Caco-2 (cell line): ENCODE measurements around the gene TMEM187. TPM values are rescaled to one million over a fixed set of nuclear protein-coding genes. Genes with fewer than 3 reads are reported as not detected.

Experiments used
- BruUV-seq: library from RNA; stranded (reverse); fragments of 400-500 nt; replicated peaks from 2 replicates; lab custom pipeline; 2021; lab: Mats Ljungman, UMichigan
- CTCF ChIA-PET: fragments of 300-600 bp; sonication (Branson Sonifier 250); formaldehyde crosslinking; loops from one replicate; lab custom pipeline; 2022; ENCODE audit warnings: antibody characterized with exemption; lab: Charles Lee
- POLR2A ChIA-PET: fragments of 300-600 bp; sonication (Branson Sonifier 250); formaldehyde crosslinking; loops from one replicate; lab custom pipeline; 2022; ENCODE audit warnings: antibody characterized with exemption; lab: Charles Lee
- DNase-seq, 2 experiments: peaks; one replicate each; pipeline versions ENCODE4 v3.0.0 to v3.0.0-alpha.2; 2020 to 2022
- H3K27me3 ChIP-seq: replicated peaks from 2 replicates; pipeline ENCODE4 v1.6.0; 2011; ENCODE audit warnings: low read length; ENCODE audit not compliant: control insufficient read depth, insufficient read depth
- H3K36me3 ChIP-seq: 2 replicates; pipeline ENCODE4 v1.5.1; 2011; ENCODE audit warnings: low read length; ENCODE audit not compliant: control insufficient read depth, insufficient read depth
- H3K4me1 ChIP-seq: fragments of 250-450 bp; sonication (Bioruptor Pico); 2 replicates; pipeline ENCODE4 v1.5.1; 2020; ENCODE audit warnings: mild to moderate bottlenecking
- H3K4me3 ChIP-seq: 2 replicates; pipeline ENCODE4 v1.5.1; 2011; ENCODE audit warnings: low read depth, mild to moderate bottlenecking, control low read depth, low read length
- H3K9me3 ChIP-seq: fragments of 250-450 bp; sonication (Bioruptor Pico); 2 replicates; pipeline ENCODE4 v1.5.1; 2020; ENCODE audit warnings: mild to moderate bottlenecking, moderate library complexity
- H3K27ac Mint-ChIP-seq: one replicate; pipeline ENCODE4 v1.8.0; 2022; ENCODE audit warnings: mixed read lengths; ENCODE audit not compliant: unreplicated experiment
- H3K27me3 Mint-ChIP-seq: one replicate; pipeline ENCODE4 v1.8.0; 2022; ENCODE audit warnings: mixed read lengths; ENCODE audit not compliant: insufficient read depth, unreplicated experiment
- H3K36me3 Mint-ChIP-seq: one replicate; pipeline ENCODE4 v1.8.0; 2022; ENCODE audit warnings: mild to moderate bottlenecking, mixed read lengths; ENCODE audit not compliant: insufficient read depth, unreplicated experiment
- H3K4me1 Mint-ChIP-seq: one replicate; pipeline ENCODE4 v1.8.0; 2022; ENCODE audit warnings: low read depth, mixed read lengths; ENCODE audit not compliant: unreplicated experiment
- H3K4me3 Mint-ChIP-seq: one replicate; pipeline ENCODE4 v1.8.0; 2022; ENCODE audit warnings: mild to moderate bottlenecking, moderate library complexity, mixed read lengths; ENCODE audit not compliant: unreplicated experiment
- H3K9me3 Mint-ChIP-seq: one replicate; pipeline ENCODE4 v1.8.0; 2022; ENCODE audit warnings: mixed read lengths; ENCODE audit not compliant: unreplicated experiment
- intact Hi-C: fragments of 100-400 bp; cut with micrococcal nuclease; formaldehyde crosslinking; loops from one replicate; pipeline ENCODE4 v1.10.0; 2022; ENCODE audit not compliant: unreplicated experiment
- total RNA-seq: library from RNA; stranded (reverse); gene quantifications from 2 replicates; pipeline ENCODE4 v1.2.3, GENCODE V29; 2022
- TF ChIP-seq, protein P1 (sequence below), 2 experiments: fragments of 200-600 bp in 1 of 2; IDR thresholded peaks; 1 replicate in 1 of 2; 2 replicates in 1 of 2; pipeline versions ENCODE4 v1.5.1 to v1.8.0; 2011 to 2022; ENCODE audit warnings: antibody characterized with exemption in 1 of 2, control low read depth in 1 of 2, inconsistent platforms in 1 of 2, low read depth in 1 of 2, low read length in 1 of 2, mild to moderate bottlenecking in 1 of 2, moderate library complexity in 1 of 2; ENCODE audit not compliant: insufficient read depth in 1 of 2, severe bottlenecking in 1 of 2, unreplicated experiment in 1 of 2

Gene TMEM187
- total RNA-seq, 1 experiment from 2014 or later = 4.9 TPM

DNA sequence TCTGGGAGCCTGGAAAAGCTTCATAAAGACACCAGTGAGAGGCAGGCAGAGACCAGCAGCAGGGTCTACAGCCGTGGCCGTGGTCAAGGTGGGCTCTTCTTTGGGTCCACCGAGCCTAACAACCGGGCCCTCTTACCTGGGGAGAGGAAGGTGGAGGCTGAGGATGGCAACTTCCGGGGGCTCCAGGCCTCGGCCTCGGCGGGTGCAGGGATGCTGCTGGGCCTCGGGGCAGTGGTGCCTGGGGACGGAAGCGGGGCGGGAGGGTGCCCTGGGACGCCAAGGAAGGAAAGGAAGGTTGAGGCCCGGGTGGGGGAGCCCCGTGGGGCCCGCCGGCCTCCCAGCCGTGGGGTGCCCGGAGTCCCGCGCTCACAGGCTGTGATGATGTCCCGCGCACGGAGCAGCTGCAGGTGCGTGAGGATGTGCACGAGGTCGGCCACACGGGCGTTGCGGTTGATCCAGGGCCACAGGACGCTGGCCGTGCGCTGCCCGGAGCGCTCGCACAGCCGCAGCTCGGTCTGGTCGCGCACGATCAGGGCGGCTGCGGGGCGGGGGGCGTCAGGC, 46.6 kb downstream of the TMEM187 start:
- no TSS peak for BruUV-seq
- no peak for DNase-seq
- Histone ChIP-seq H3K27me3 (no peaks in the 10 kb centered on the region), H3K36me3 (no peaks in the 10 kb centered on the region), H3K4me1 (no peaks in the 10 kb centered on the region), H3K9me3 (no peaks in the 10 kb centered on the region), H3K4me3 (peak overlapping the region; percentile 63)
- intact Hi-C loops = no loop called here
- Mint-ChIP-seq H3K27me3 (no peaks in the 10 kb centered on the region), H3K27ac (peak overlapping the region; percentile 81), H3K36me3 (peaks cover 29% of the 10 kb centered on the region), H3K9me3 (no peaks in the 10 kb centered on the region), H3K4me1 (no peaks in the 10 kb centered on the region), H3K4me3 (peak overlapping the region; percentile 79)
- POLR2A ChIA-PET = no interaction called here
- TF ChIP-seq, protein P1, sequence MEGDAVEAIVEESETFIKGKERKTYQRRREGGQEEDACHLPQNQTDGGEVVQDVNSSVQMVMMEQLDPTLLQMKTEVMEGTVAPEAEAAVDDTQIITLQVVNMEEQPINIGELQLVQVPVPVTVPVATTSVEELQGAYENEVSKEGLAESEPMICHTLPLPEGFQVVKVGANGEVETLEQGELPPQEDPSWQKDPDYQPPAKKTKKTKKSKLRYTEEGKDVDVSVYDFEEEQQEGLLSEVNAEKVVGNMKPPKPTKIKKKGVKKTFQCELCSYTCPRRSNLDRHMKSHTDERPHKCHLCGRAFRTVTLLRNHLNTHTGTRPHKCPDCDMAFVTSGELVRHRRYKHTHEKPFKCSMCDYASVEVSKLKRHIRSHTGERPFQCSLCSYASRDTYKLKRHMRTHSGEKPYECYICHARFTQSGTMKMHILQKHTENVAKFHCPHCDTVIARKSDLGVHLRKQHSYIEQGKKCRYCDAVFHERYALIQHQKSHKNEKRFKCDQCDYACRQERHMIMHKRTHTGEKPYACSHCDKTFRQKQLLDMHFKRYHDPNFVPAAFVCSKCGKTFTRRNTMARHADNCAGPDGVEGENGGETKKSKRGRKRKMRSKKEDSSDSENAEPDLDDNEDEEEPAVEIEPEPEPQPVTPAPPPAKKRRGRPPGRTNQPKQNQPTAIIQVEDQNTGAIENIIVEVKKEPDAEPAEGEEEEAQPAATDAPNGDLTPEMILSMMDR (IDR thresholded peaks at IDR 0.05; ENCODE audit: insufficient read depth in 1 of 2, low read depth in 1 of 2, low read length in 1 of 2, severe bottlenecking in 1 of 2, unreplicated experiment in 1 of 2) = no peak
- CTCF ChIA-PET = no interaction called here

DNA sequence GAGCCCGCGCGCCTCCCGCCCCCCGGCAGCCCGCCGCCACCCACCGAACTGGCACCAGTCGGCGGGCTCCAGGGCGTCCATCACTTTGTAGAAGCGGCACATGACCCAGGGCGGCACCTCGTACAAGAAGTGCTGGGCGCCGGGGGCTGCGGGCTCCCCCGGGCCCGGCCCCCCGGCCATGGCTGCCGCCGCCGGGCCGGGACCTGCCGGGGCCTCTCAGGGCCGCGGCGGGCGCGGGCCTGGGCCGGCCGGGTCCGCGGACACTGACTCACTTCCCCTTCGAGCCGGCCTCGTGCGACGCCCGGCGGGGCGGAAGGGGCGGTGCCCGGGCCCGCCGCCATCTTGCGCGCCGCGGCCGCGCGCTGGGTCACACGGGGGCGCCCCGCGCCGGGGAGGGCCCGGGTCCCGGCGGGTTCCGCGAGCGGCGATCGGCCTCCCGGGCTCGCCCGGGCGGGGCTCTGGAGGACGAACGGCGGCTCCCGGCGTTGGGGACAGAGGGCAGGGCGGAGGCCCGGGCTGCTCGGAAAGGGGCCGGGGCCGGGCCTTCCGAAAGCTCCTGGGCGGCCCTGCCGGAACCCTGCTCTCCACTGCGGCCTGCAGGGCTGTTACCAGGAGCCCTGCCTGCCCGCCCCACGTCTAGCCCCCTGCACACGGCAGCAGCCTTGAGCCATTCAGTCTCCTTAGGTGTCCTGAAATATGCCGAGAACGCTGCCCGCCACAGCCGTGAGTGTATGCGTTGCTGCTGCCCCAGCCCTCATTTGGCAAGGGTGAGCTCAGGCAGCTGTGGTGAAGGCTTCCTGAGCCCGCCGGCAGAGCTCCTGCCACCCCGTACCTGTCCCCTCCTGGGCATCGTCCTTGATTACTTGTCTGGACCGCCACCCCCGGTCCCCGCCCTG, 47.3 kb downstream of the TMEM187 start, which contains the start of gene IRAK1:
Gene IRAK1, minus strand, starts transcription at position 270 of the 896 bp plus-strand sequence. Its CDS starts 90 bp downstream, at position 180.
- ChIA-PET CTCF (no interaction called here), POLR2A (interaction anchor here (0.5 to 0.7 kb wide), 2 partner anchors 49 to 52 kb away, joined by 3 read pairs; no protein-coding TSS in a partner anchor)
- H3K27me3 ChIP-seq = no peaks in the 10 kb centered on the region
- Mint-ChIP-seq H3K27me3 (no peaks in the 10 kb centered on the region), H3K9me3 (no peaks in the 10 kb centered on the region), H3K4me1 (no peaks in the 10 kb centered on the region), H3K4me3 (peak within 1 kb of the TSS; percentile 87), H3K36me3 (peaks cover 24% of the 10 kb centered on the region), H3K27ac (peak within 1 kb of the TSS; percentile 90)
- H3K9me3 ChIP-seq = no peaks in the 10 kb centered on the region
- H3K4me3 ChIP-seq = peak within 1 kb of the TSS; percentile 63
- peak in 1 of 2 experiments; percentile 75 for DNase-seq
- H3K36me3 ChIP-seq = no peaks in the 10 kb centered on the region
- intact Hi-C loops = no loop called here
- no peaks in the 10 kb centered on the region for H3K4me1 ChIP-seq
- TF ChIP-seq, protein P1 (IDR thresholded peaks at IDR 0.05; ENCODE audit: insufficient read depth in 1 of 2, low read depth in 1 of 2, low read length in 1 of 2, severe bottlenecking in 1 of 2, unreplicated experiment in 1 of 2) = no peak
- BruUV-seq = no TSS peak

DNA sequence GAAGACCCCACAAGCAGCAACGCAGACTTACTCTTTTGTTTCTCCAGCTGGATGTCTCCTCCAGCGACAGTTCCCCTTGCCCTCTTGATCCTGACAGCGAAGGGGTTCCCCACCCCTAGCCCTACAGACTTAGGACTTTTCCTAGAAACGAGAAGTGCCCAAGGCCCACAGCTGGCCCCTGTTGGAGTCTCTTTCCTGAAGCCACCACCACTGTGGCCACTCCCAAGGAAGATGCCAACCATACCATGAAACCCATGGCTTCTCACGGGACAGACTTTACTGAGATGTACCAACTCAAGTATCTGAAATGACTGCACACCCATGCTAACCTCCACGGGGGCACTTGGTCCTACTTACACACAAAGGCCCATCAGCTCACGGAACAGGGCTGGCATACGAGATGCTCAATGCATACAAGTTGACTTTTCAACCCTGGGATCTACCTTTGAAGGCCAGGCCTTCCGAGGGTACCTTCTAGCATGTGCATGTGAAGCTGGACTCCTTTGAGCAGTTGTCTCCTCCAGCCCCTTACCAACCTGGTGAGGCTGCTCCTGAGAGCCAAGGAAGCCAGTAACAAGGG, 48.1 kb downstream of the TMEM187 start:
- TSS peak; percentile 54 for BruUV-seq
- no peaks in the 10 kb centered on the region for H3K27me3 ChIP-seq
- peak overlapping the region; percentile 55 for H3K4me3 ChIP-seq
- no peaks in the 10 kb centered on the region for H3K4me1 ChIP-seq
- Mint-ChIP-seq H3K36me3 (peaks cover 28% of the 10 kb centered on the region), H3K4me3 (peak overlapping the region; percentile 87), H3K4me1 (no peaks in the 10 kb centered on the region), H3K27me3 (no peaks in the 10 kb centered on the region), H3K9me3 (no peaks in the 10 kb centered on the region), H3K27ac (peak overlapping the region; percentile 90)
- no peak for DNase-seq
- intact Hi-C loops = no loop called here
- H3K36me3 ChIP-seq = no peaks in the 10 kb centered on the region
- TF ChIP-seq, protein P1 (IDR thresholded peaks at IDR 0.05; ENCODE audit: insufficient read depth in 1 of 2, low read depth in 1 of 2, low read length in 1 of 2, severe bottlenecking in 1 of 2, unreplicated experiment in 1 of 2) = no peak
- ChIA-PET CTCF (no interaction called here), POLR2A (interaction anchor here (0.5 to 0.7 kb wide), 2 partner anchors 49 to 51 kb away, joined by 3 read pairs; no protein-coding TSS in a partner anchor)
- H3K9me3 ChIP-seq = no peaks in the 10 kb centered on the region
